Measurements from ENCODE around the gene CFAP46. TPM values are rescaled to one million over a fixed set of nuclear protein-coding genes. Genes with fewer than 3 reads are reported as not detected.
A peak's percentile ranks its signal among the peaks of the same experiment; 100 is the strongest.

The CFAP46 gene
- total and polyA plus RNA-seq, 8 donors: 1.2 to 5.2 (median 3.5) TPM

DNA sequence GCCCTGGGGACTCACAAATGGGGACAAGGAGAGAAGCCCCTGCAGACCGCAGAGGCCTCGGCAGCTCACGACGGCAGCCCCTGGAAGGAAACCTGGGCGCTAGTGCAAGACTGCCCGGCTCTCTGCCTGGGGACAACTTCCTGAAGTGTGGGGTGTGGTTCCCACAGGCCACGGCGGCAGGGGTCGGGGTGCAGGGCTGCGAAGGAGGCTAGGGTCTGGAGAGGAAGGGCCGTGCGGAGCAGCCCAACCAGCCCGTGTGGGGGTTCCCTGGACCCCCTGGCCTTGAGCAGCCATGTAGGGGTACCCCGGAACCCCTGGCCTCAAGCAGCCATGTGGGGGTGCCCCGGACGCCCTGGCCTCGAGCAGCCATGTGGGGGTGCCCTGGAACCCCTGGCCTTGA is 19.5 kb downstream of the CFAP46 start:
- H3K27me3 ChIP-seq: peaks cover 0 to 46% of the 10 kb centered on the region in 2 donors
- H3K4me3 ChIP-seq: no peak overlapping the region
- no peak for ATAC-seq
- no peaks in the 10 kb centered on the region for H3K9me3 ChIP-seq
- H3K36me3 ChIP-seq: no peaks in the 10 kb centered on the region
- TF ChIP-seq, protein P1, sequence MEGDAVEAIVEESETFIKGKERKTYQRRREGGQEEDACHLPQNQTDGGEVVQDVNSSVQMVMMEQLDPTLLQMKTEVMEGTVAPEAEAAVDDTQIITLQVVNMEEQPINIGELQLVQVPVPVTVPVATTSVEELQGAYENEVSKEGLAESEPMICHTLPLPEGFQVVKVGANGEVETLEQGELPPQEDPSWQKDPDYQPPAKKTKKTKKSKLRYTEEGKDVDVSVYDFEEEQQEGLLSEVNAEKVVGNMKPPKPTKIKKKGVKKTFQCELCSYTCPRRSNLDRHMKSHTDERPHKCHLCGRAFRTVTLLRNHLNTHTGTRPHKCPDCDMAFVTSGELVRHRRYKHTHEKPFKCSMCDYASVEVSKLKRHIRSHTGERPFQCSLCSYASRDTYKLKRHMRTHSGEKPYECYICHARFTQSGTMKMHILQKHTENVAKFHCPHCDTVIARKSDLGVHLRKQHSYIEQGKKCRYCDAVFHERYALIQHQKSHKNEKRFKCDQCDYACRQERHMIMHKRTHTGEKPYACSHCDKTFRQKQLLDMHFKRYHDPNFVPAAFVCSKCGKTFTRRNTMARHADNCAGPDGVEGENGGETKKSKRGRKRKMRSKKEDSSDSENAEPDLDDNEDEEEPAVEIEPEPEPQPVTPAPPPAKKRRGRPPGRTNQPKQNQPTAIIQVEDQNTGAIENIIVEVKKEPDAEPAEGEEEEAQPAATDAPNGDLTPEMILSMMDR (IDR thresholded peaks at IDR 0.05): no peak
- H3K27ac ChIP-seq: no peak overlapping the region
- DNase-seq: peak in 1 of 4 donors; percentile 51
- intact Hi-C loops (cut with DNase I): no loop called here
- no peaks in the 10 kb centered on the region for H3K4me1 ChIP-seq

DNA sequence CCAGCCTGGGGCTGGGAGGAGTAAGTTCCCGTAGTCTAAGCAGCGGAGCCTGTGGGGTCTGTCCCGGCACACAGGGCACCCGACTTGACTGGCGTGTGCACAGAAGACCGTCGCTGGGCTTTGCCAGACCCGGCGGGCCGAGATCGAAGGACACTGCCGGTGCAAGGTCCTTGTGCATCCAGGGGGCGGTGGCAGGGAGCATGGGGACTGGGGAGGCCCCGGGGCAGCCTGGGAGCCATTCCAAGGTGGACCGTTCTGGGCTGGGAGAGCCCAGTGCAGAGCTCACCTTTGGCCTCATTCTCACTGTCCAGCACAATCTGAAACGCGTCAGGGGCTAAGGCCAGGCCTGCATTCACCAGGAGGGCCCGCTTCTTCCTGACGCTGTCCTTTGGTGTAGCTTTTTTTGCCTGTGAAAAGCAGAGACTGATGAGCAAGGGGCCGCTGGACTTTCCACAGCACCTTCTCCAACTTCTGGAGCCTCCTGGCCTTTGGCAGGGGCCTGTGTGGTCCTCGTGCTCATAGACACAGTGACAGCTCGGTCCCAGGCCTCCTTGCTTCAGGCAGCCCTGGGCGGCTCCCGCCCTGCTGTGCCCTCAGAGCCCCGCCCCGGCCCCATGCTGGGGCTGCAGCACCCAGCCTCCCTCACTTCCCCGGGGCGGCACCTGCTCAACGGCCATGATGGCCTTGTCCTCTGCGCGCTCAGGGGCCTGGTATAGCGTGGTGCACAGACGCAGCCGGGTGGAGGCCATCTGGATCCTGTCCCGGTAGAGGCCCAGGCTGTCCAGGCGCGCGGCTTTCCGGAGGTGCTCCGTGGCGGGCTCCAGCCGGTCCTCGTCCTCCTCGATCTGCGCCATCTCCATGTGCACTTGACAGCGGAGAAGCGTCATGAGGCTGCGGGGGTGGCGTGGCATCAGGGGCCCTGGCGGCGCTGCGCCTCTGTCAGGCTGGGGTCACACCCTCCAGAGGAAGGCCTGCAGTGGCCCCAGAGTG is 20.3 kb downstream of the CFAP46 start:
- DNase-seq (peak in 1 of 4 donors; percentile 74), ATAC-seq (no peak)
- intact Hi-C loops (cut with DNase I): no loop called here
- Histone ChIP-seq H3K9me3 (no peaks in the 10 kb centered on the region), H3K36me3 (no peaks in the 10 kb centered on the region), H3K27me3 (peaks cover 0 to 46% of the 10 kb centered on the region in 2 donors), H3K4me3 (no peak overlapping the region), H3K27ac (no peak overlapping the region), H3K4me1 (no peaks in the 10 kb centered on the region)
- TF ChIP-seq, protein P1 (IDR thresholded peaks at IDR 0.05): no peak

DNA sequence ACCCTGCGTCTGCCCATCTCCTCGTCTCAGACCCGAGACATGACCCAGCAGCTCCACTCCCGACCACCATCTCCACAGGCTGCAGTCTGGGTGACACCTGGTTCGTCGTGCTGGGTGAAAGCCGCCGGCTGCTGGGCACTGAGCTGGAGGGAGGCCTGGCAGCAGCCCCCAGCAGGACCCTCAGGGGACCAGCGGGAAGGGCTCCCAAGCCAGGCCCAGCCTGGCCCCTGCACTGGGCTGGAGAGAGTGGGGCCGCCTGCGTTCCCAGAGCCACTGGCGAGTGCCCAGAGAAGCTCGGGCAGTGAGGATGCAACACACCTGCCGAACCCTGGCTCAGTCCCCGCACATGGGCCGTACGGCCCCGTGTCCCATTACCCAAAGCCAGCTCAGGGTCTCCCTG is 21.3 kb downstream of the CFAP46 start:
- peak in 1 of 4 donors; percentile 69 for DNase-seq
- Histone ChIP-seq H3K27me3 (peaks cover 0 to 55% of the 10 kb centered on the region in 2 donors), H3K27ac (no peak overlapping the region), H3K4me3 (no peak overlapping the region), H3K9me3 (no peaks in the 10 kb centered on the region), H3K36me3 (no peaks in the 10 kb centered on the region), H3K4me1 (no peaks in the 10 kb centered on the region)
- ATAC-seq: no peak
- intact Hi-C loops (cut with DNase I): no loop called here
- TF ChIP-seq, protein P1 (IDR thresholded peaks at IDR 0.05): no peak

DNA sequence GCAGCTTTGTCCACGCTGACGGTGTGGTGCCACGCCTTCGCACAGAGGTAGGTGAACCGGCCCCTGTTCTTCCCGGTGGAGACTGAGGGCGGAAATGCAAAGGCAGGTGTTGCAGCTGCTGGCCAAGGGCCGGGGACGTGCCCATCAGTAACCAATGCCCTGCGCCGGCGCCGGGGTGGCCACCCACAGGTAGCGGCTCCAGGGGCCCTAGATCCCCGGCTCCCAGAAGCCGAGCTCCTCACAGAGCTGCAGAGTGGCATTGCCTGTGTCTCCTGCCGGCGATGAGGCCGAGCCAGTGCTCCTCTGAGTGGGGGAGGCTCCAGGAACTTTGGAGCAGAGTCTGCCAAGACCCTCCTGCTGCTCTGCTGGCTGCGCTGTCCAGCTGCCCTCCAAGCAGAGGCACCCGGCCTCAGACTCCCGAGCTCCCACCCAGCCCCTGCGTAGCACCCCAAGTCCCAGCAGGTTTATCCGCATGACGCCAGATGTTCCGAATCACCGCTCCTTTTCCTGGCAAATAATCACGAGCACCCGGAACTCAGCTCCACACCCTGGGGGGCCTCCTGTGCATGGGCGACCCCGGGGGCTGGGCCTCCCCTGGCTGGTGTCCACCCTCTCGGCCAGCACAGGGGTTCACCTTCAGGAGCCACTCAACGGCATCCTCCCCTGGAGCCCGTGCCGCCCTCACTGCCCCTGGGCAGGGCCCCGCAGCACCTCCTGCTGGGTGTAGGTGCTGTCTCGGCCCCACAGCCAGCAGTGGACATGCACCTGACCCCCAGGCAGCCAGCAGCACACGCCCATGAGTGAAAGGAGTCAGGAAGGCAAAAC is 22.1 kb downstream of the CFAP46 start:
- Histone ChIP-seq H3K36me3 (no peaks in the 10 kb centered on the region), H3K27me3 (peaks cover 0 to 58% of the 10 kb centered on the region in 2 donors), H3K27ac (no peak overlapping the region), H3K9me3 (no peaks in the 10 kb centered on the region), H3K4me1 (no peaks in the 10 kb centered on the region), H3K4me3 (no peak overlapping the region)
- TF ChIP-seq, protein P1 (IDR thresholded peaks at IDR 0.05): no peak
- intact Hi-C loops (cut with DNase I): no loop called here
- DNase-seq (peak in 1 of 4 donors; percentile 74), ATAC-seq (no peak)

Data from left lung (tissue), 10 donors.